Measurements from ENCODE around the gene UQCC3.

UQCC3 gene

DNA sequence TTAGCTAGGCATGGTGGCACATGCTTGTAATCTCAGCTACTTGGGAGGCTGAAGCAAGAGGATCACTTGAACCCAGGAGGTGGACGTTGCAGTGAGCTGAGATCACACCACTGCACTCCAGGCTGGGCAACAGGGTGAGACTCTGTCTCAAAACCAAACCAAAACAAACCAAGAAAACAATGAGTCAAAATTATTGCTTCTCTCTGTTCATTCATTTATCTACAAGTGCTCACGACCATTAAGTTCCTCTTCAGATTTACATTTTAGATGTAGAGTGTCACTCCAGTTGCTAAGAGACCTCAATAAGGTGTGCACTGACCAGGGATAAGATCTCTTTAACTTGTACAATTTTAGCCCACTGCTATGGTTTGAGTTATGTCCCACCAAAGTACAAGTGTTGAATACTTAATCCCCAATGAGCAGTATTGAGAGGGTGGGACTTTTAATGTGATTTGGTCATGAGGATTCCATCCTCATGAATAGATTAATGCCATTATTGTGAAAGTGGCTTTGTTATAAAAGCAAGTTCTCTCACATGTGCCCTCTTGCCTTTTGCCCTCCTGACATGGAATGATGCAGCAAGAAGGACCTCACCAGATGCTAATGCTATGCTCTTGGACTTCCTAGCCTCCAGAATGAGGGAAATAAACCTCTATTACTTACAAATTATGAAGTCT is 48.0 kb downstream of the UQCC3 start:
- no peak for DNase-seq (ENCODE audit: low spot score)
- TF ChIP-seq CTCF (IDR thresholded peaks at IDR 0.05; ENCODE audit: extremely low read depth, missing control alignments), result no peak

DNA sequence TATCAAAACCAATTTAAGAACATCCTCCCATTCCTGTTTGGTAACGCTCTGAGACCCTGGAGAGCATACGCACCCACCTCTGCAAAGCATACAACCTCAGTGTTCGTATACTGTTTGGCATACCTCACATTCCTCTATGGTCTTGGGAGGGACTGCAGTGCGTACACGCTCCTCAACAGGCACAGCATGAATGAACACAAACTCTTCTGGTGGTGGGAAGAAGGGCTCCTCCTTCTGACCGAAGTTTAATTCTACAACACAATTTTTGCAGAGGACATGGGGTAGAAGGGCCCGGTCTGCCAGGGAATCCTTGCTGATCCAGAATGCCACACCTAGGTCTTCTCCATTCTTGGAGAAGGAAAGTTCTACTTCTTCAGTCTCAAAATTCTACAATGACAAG is 50.5 kb downstream of the UQCC3 start:
- DNase-seq (ENCODE audit: low spot score), result no peak
- no peak for TF ChIP-seq CTCF (IDR thresholded peaks at IDR 0.05; ENCODE audit: extremely low read depth, missing control alignments)
